GM21528 (cell line): ENCODE results near the gene UAP1L1.

ENCODE experiments used
- ATAC-seq: cut with Tn5 transposase; IDR thresholded peaks from one replicate; pipeline ENCODE4 v1.9.1; 2021; ENCODE audit warnings: mild to moderate bottlenecking, moderate library complexity; ENCODE audit not compliant: unreplicated experiment, low FRiP score

The UAP1L1 gene

GRCh38 chr9:137071282-137071681 lies 6.0 kb upstream of the UAP1L1 start:
- no peak for ATAC-seq

DNA sequence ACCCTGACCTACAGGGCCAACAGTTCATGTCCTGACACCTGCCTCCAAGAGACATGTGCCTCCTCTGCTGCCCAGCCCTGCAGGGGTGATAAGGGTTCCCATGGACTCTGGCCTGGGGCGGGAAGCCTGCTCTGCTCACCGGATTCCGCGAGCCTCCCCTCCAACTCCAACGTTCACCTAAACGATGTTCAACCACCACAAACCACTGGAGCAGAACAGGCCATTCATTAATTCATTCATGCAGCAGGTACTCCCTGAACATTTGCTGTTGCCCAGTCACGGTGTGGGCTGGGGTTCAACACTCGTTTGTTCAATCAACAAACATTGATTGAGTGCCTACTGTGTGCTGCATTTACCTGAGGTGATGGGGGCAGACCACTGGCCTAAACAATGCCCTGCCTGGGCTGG lies 3.3 kb upstream of the UAP1L1 start:
- ATAC-seq: no peak

GRCh38 chr9:137074657-137075274 lies 2.6 kb upstream of the UAP1L1 start:
- no peak for ATAC-seq

DNA sequence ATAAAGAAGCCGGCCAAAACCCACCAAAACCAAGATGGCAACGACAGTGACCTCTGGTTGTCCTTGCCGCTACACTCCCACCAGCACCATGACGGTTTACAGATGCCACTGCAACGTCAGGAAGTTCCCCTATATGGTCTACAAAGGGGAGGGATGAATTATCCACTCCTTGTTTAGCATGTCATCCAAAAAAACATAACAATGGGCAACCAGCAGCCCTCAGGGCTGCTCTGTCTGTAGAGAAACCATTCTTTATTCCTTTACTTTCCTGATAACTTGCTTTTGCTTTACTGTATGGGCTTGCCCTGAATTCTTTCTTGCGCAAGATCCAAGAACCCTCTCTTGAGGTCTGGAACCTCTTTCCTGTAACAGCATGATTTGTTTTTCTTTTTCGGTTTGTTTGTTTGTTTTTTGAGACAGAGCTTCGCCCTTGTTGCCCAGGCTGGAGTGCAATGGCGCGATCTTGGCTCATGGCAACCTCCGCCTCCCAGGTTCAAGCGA lies 2.0 kb upstream of the UAP1L1 start:
- ATAC-seq: no peak

- no peak for ATAC-seq
Observed at GRCh38 chr9:137076636-137077009, 694 bp upstream of the UAP1L1 start.

GRCh38 chr9:137077758-137078693 lies 709 bp downstream of the UAP1L1 start:
- ATAC-seq: no peak

- ATAC-seq: no peak
Observed at GRCh38 chr9:137078701-137079400, 1.5 kb downstream of the UAP1L1 start.

- no peak for ATAC-seq
Observed at GRCh38 chr9:137079401-137079787, 2.1 kb downstream of the UAP1L1 start.

DNA sequence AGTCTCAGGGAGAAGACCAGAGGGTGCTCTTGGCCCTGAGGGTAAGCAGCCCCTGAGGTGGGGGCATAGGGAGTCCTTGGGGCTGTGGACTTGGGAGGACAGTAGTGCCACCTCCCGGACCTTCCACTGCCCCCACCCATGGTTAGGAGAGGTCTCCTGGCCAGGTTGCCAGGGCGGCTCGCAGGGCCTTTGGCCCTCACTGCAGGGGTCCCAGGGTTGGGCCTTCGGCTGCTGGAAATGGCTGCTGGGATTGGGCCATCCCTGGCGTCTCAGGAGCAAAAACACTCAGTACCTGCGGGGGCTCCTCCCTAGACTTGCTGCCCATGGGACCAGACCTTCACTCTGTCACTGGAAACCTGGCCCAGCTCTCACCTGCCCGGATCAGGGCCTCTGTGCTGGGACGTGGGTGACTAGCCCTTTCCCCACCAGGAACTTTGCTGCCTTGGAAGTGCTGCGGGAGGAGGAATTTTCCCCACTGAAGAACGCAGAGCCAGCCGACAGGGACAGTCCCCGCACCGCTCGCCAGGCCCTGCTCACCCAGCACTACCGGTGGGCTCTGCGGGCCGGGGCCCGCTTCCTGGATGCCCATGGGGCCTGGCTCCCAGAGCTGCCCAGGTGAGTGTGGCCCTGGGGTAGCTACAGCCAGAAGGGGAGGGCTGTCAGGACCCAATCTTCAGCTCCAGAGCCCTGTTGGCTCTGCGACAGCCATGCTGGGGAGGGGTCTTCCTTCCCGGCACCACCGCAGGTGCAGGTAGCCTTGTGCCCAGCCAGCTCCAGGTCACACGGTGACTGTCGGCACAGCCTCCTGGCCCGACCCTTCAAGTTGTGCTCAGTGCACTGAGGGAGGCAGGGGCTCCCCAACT lies 3.2 kb downstream of the UAP1L1 start:
- ATAC-seq: no peak

GRCh38 chr9:137082222-137082924 lies 5.1 kb downstream of the UAP1L1 start:
- no peak for ATAC-seq

DNA sequence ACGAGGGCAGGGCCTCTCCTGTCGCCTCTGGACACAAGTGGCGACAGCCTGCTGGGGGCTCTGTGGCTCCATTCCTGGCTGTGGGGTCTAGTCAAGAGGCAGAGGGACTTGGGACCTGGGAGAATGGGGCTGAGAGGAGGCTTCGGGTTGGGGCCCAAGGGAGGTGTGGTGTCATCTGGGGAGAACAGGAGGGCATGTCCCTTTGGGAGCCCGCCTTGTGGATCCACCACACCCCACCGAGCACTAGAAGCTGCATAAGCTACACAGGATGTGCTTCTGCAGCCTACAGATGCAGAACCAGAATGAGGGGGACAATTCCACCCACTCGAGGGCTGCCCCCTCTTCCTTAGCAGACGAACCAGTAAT lies 5.6 kb downstream of the UAP1L1 start:
- ATAC-seq: no peak

GRCh38 chr9:137083394-137084004 lies 6.2 kb downstream of the UAP1L1 start:
- ATAC-seq: no peak

GRCh38 chr9:137084526-137084925 lies 7.2 kb downstream of the UAP1L1 start:
- no peak for ATAC-seq

DNA sequence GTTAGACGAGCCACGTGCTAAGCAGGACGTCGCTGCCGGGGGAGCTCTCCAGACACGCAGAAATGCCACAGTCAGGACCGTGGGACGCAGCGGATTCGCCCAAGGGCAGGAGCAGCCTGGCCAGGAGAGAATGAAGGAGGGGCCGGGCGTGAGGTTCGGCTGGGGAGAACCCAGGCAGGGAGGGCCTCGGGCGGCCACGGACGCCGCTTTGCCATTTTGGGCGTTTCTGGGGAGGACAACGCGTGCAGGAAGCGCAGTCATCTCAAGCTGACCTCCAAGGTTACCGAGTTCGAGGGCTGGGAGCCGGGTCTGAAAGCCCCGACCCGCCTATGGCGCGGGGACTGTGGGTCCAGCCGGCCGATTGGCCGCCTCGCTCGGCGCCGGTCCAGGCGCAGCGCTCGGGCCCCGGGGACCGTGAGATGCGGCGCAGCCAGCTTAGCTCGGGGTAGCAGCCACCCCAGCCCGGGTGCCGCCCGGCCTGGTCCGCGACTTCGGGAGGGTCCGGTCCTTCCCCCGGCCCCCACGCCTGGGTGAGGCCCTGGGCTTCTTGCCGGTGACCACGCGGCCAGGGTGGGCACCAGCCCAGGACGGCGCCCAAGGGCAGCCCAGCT lies 8.7 kb downstream of the UAP1L1 start:
- peak; percentile 12 for ATAC-seq

DNA sequence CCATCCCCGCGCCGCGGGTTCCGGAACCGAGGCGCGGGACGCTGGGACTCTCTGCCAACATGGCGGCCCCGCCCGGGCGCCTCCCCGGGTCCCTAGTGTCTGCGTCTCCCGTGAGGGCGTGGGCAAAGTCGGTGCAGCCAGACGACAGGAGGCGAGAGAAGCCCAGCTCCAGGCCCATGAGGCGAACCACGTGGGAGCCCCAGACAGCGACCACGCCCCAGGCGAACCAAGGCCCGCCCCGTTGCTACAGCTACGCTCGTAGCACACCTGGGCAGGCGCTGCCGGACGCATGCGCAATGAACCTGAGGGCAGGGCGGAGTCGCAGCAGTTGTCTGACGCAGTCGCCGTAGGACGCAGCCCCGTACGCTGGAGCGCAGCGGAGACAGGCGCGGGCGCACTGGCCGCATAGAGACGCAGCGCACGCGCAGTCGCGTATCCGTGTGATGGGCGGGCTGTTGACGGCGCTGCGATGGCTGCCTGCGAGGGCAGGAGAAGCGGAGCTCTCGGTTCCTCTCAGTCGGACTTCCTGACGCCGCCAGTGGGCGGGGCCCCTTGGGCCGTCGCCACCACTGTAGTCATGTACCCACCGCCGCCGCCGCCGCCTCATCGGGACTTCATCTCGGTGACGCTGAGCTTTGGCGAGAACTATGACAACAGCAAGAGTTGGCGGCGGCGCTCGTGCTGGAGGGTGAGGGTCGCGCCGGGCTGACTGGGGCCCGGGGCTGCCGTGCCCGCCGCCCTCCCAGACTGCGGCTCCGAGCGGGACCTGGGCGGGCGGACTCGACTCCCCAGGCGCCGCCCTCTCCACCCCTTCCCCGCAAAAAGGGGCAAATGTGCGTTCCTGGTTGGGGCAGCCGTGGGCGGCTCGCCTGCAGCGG lies 9.5 kb downstream of the UAP1L1 start, which contains the start of gene MAN1B1:
MAN1B1 (plus strand) TSS at position 455 of the 878 bp plus-strand sequence; CDS start at position 470, 15 bp downstream.
- peak; percentile 77 for ATAC-seq

DNA sequence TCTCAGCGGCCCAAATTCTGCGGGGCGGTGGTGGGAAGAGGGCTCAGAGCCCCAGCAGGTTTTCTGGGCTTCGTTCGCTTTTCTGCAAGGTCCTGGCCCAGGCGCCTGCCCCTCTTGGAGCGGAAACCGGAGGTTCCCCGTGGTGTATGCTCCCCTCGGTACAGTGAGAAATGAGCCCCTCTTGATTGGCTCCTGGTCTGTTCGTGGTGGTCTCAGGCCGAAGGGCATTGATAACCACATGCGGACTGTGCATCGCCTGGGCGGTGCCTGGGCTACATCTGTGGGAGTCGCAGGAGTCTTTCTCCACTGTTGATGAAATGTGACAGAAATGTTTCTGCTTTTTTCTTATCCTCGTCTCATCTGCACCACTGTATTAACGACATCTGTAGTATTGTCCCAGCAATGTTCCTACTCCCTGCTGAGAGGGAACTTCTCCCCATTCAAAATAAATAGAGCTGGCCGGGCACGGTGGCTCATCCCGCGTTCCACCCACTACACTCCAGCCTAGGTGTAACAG lies 10.2 kb downstream of the UAP1L1 start:
- ATAC-seq: peak; percentile 3

- ATAC-seq: no peak
Observed at GRCh38 chr9:137088121-137088520, 10.8 kb downstream of the UAP1L1 start.
